ENCODE results near the gene MTFR2.

GRCh38 chr6:136289327-136289578, 39.1 kb upstream of the MTFR2 start:
- TF ChIP-seq CTCF (IDR thresholded peaks at IDR 0.05; ENCODE audit: low read depth, low read length) (peak; percentile 0), POLR2A (IDR thresholded peaks at IDR 0.05; ENCODE audit: extremely low read depth, insufficient read length) (no peak), MYC (IDR thresholded peaks at IDR 0.05; ENCODE audit: low read depth, low read length) (peak; percentile 70)
- TF ChIP-seq, protein P1, sequence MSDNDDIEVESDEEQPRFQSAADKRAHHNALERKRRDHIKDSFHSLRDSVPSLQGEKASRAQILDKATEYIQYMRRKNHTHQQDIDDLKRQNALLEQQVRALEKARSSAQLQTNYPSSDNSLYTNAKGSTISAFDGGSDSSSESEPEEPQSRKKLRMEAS (IDR thresholded peaks at IDR 0.05; ENCODE audit: low read depth, low read length) = 0 out of 2 replicates have a peak, but pooled peaks have one; percentile 4

Data from NB4 (cell line).